ENCODE results near the gene ACADS.

ACADS gene

GRCh38 chr12:120725659-120726509 is at the start of gene ACADS:
Gene ACADS, plus strand, starts transcription at chr12:120725826. Its CDS starts 60 bp downstream, at chr12:120725886.
- peak; percentile 79 for DNase-seq (ENCODE audit: low read depth)

- no peak for DNase-seq (ENCODE audit: low read depth)
Measured at GRCh38 chr12:120677765-120678473, 47.7 kb upstream of the ACADS start.

- DNase-seq (ENCODE audit: low read depth), result no peak
Measured at GRCh38 chr12:120678572-120678971, 47.1 kb upstream of the ACADS start.

GRCh38 chr12:120680165-120680738 is 45.4 kb upstream of the ACADS start:
- DNase-seq (ENCODE audit: low read depth), result no peak

- no peak for DNase-seq (ENCODE audit: low read depth)
Measured at GRCh38 chr12:120684523-120684932, 41.1 kb upstream of the ACADS start.

GRCh38 chr12:120685522-120685921 is 40.1 kb upstream of the ACADS start:
- DNase-seq (ENCODE audit: low read depth), result no peak

GRCh38 chr12:120686151-120686689 is 39.4 kb upstream of the ACADS start:
- peak; percentile 97 for DNase-seq (ENCODE audit: low read depth)

GRCh38 chr12:120686690-120687577 is 38.7 kb upstream of the ACADS start, which contains the start of gene MLEC:
Gene MLEC, plus strand, starts transcription at chr12:120687149. Its CDS starts 148 bp downstream, at chr12:120687297.
- DNase-seq (ENCODE audit: low read depth), result peak; percentile 99

- no peak for DNase-seq (ENCODE audit: low read depth)
Measured at GRCh38 chr12:120687578-120688289, 37.9 kb upstream of the ACADS start.

- DNase-seq (ENCODE audit: low read depth), result no peak
Measured at GRCh38 chr12:120688527-120689071, 37.0 kb upstream of the ACADS start.

- DNase-seq (ENCODE audit: low read depth), result no peak
Measured at GRCh38 chr12:120689397-120690082, 36.1 kb upstream of the ACADS start.

- no peak for DNase-seq (ENCODE audit: low read depth)
Measured at GRCh38 chr12:120690083-120690450, 35.6 kb upstream of the ACADS start.

- no peak for DNase-seq (ENCODE audit: low read depth)
Measured at GRCh38 chr12:120690978-120691377, 34.6 kb upstream of the ACADS start.

GRCh38 chr12:120692524-120693033 is 33.0 kb upstream of the ACADS start:
- no peak for DNase-seq (ENCODE audit: low read depth)

GRCh38 chr12:120693848-120694247 is 31.8 kb upstream of the ACADS start:
- no peak for DNase-seq (ENCODE audit: low read depth)

GRCh38 chr12:120696626-120697025 is 29.0 kb upstream of the ACADS start:
- no peak for DNase-seq (ENCODE audit: low read depth)

GRCh38 chr12:120697344-120697743 is 28.3 kb upstream of the ACADS start:
- DNase-seq (ENCODE audit: low read depth), result no peak

- DNase-seq (ENCODE audit: low read depth), result no peak
Measured at GRCh38 chr12:120698665-120699064, 27.0 kb upstream of the ACADS start.

GRCh38 chr12:120699553-120699952 is 26.1 kb upstream of the ACADS start:
- DNase-seq (ENCODE audit: low read depth), result no peak

GRCh38 chr12:120700886-120701285 is 24.7 kb upstream of the ACADS start:
- no peak for DNase-seq (ENCODE audit: low read depth)
